B cell (primary cell): Measurements from ENCODE around the gene CSDE1.

Experiments
- EZH2 ChIP-seq: IDR thresholded peaks from 2 replicates; pipeline ENCODE4 v1.6.1; 2012; ENCODE audit warnings: borderline replicate concordance, low read depth, mild to moderate bottlenecking, moderate library complexity, low read length; ENCODE audit not compliant: insufficient read depth, poor library complexity, severe bottlenecking
- TF ChIP-seq, protein P1 (sequence below): fragments of 200-600 bp; IDR thresholded peaks from one replicate; pipeline ENCODE4 v1.8.0; 2022; ENCODE audit warnings: antibody characterized with exemption, mild to moderate bottlenecking

DNA sequence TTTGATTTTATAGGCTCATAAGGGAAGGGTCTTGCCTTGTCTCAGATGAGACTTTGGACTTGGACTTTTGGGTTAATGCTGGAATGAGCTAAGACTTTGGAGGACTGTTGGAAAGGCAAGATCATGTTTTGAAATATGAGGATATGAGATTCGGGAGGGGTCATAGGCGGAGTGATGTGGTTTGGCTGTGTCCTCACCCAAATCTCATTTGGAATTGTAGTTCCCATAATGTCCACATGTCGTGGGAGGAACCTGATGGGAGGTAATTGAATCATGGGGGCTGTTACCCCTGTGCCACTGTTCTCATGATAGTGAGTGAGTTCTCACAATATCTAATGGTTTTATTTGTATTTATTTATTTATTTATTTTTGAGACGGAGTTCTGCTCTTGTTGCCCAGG, 6.9 kb upstream of the CSDE1 start:
- TF ChIP-seq, protein P1, sequence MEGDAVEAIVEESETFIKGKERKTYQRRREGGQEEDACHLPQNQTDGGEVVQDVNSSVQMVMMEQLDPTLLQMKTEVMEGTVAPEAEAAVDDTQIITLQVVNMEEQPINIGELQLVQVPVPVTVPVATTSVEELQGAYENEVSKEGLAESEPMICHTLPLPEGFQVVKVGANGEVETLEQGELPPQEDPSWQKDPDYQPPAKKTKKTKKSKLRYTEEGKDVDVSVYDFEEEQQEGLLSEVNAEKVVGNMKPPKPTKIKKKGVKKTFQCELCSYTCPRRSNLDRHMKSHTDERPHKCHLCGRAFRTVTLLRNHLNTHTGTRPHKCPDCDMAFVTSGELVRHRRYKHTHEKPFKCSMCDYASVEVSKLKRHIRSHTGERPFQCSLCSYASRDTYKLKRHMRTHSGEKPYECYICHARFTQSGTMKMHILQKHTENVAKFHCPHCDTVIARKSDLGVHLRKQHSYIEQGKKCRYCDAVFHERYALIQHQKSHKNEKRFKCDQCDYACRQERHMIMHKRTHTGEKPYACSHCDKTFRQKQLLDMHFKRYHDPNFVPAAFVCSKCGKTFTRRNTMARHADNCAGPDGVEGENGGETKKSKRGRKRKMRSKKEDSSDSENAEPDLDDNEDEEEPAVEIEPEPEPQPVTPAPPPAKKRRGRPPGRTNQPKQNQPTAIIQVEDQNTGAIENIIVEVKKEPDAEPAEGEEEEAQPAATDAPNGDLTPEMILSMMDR = no peak
- TF ChIP-seq EZH2 = no peak
